ENCODE data around the gene DHX16.

DNA sequence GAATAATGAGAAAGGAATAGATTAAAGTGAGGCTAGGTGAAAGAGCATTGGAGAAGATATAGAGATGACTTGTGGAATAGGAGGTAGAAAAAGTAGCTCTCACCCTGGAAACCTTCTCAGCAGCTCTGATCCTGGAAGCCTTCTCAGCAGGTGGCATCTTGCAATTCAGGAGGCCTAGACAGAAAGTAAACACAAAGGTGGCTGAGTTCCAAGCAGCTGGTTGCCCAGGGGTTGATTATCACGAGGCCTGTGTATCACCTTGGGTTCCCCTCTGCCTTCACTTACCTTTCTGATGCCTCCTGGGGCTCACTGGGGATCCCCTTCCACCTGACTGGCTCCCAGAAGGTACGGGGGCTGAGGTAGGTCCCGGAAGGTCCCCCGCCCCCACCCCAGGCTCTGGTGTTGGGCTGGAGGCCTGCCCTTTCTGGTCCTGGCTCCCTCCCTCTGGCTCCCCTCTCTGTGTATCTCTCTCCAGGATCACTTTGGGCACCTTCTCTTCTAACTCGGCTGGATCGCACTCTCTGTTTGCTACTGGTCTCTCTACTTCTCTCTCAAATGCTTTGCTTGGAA lies 34.6 kb upstream of the DHX16 start:
- TF ChIP-seq POLR2A (IDR thresholded peaks at IDR 0.05) (no peak), EP300 (IDR thresholded peaks at IDR 0.05) (no peak), POLR2AphosphoS5 (IDR thresholded peaks at IDR 0.05) (no peak)
- TF ChIP-seq, protein P1, sequence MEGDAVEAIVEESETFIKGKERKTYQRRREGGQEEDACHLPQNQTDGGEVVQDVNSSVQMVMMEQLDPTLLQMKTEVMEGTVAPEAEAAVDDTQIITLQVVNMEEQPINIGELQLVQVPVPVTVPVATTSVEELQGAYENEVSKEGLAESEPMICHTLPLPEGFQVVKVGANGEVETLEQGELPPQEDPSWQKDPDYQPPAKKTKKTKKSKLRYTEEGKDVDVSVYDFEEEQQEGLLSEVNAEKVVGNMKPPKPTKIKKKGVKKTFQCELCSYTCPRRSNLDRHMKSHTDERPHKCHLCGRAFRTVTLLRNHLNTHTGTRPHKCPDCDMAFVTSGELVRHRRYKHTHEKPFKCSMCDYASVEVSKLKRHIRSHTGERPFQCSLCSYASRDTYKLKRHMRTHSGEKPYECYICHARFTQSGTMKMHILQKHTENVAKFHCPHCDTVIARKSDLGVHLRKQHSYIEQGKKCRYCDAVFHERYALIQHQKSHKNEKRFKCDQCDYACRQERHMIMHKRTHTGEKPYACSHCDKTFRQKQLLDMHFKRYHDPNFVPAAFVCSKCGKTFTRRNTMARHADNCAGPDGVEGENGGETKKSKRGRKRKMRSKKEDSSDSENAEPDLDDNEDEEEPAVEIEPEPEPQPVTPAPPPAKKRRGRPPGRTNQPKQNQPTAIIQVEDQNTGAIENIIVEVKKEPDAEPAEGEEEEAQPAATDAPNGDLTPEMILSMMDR (IDR thresholded peaks at IDR 0.05): no peak

Measured in upper lobe of left lung (tissue), 4 donors.